HepG2 (cell line): ENCODE results near the gene GSTP1. TPM values are rescaled to one million over a fixed set of nuclear protein-coding genes. Genes with fewer than 3 reads are reported as not detected.

Source experiments
- ARNTL ChIP-seq: sonication (generic); formaldehyde crosslinking; IDR thresholded peaks from 2 replicates; pipeline ENCODE4 v1.4.0; 2020; ENCODE audit warnings: mild to moderate bottlenecking, missing genetic modification reagents
- ATF1 ChIP-seq: IDR thresholded peaks from 2 replicates; pipeline ENCODE4 v1.6.1; 2016; ENCODE audit warnings: mild to moderate bottlenecking, control low read depth
- CHD2 ChIP-seq: IDR thresholded peaks from 2 replicates; pipeline ENCODE4 v1.6.1; 2011; ENCODE audit warnings: low read depth, low read length, improper control_type of control experiment
- DNMT1 ChIP-seq: sonication (generic); formaldehyde crosslinking; IDR thresholded peaks from 2 replicates; pipeline ENCODE4 v1.5.1; 2020; ENCODE audit warnings: mild to moderate bottlenecking, missing genetic modification reagents
- EEA1 ChIP-seq: sonication (generic); formaldehyde crosslinking; IDR thresholded peaks from 2 replicates; pipeline ENCODE4 v1.5.1; 2020; ENCODE audit warnings: mild to moderate bottlenecking, missing genetic modification reagents, borderline replicate concordance
- GPN1 ChIP-seq: sonication (generic); formaldehyde crosslinking; IDR thresholded peaks from 2 replicates; pipeline ENCODE4 v1.5.1; 2020; ENCODE audit warnings: missing genetic modification reagents, borderline replicate concordance
- HDAC2 ChIP-seq: sonication (generic); formaldehyde crosslinking; IDR thresholded peaks from 2 replicates; pipeline ENCODE4 v1.4.0; 2020; ENCODE audit warnings: missing genetic modification reagents
- HIVEP1 ChIP-seq: sonication (generic); formaldehyde crosslinking; IDR thresholded peaks from 2 replicates; pipeline ENCODE4 v1.4.0; 2020; ENCODE audit warnings: mild to moderate bottlenecking, missing genetic modification reagents
- HOXA5 ChIP-seq: sonication (generic); formaldehyde crosslinking; IDR thresholded peaks from 2 replicates; pipeline ENCODE4 v1.4.0; 2020; ENCODE audit warnings: missing genetic modification reagents
- HOXD1 ChIP-seq: sonication (generic); formaldehyde crosslinking; IDR thresholded peaks from 2 replicates; pipeline ENCODE4 v1.5.0; 2020; ENCODE audit warnings: missing genetic modification reagents
- IRF2 ChIP-seq: IDR thresholded peaks from 2 replicates; pipeline ENCODE4 v1.6.1; 2018; ENCODE audit warnings: missing genetic modification reagents, missing compliant biosample characterization
- JDP2 ChIP-seq: sonication (generic); formaldehyde crosslinking; IDR thresholded peaks from 2 replicates; pipeline ENCODE4 v1.8.1; 2022; ENCODE audit warnings: missing genetic modification reagents, borderline replicate concordance
- MAFK ChIP-seq, 2 experiments: IDR thresholded peaks in 1 of 2; conservative IDR thresholded peaks in 1 of 2; 2 replicates each; pipeline ENCODE4 v1.6.1; 2011; ENCODE audit warnings: improper control_type of control experiment in 2 of 2, low read length in 2 of 2
- MEIS2 ChIP-seq: sonication (generic); formaldehyde crosslinking; IDR thresholded peaks from 2 replicates; pipeline ENCODE4 v1.9.0; 2021; ENCODE audit warnings: mild to moderate bottlenecking, missing genetic modification reagents
- MIXL1 ChIP-seq: IDR thresholded peaks from 2 replicates; pipeline ENCODE4 v1.6.1; 2016
- MYNN ChIP-seq: sonication (generic); formaldehyde crosslinking; IDR thresholded peaks from 2 replicates; pipeline ENCODE4 v1.4.0; 2020; ENCODE audit warnings: mild to moderate bottlenecking, low read depth, missing genetic modification reagents
- NAIF1 ChIP-seq: sonication (generic); formaldehyde crosslinking; IDR thresholded peaks from 2 replicates; pipeline ENCODE4 v1.5.0; 2020; ENCODE audit warnings: mild to moderate bottlenecking, missing genetic modification reagents, borderline replicate concordance
- NFATC3 ChIP-seq: sonication (generic); formaldehyde crosslinking; IDR thresholded peaks from 2 replicates; pipeline ENCODE4 v1.5.1; 2020; ENCODE audit warnings: mild to moderate bottlenecking, missing genetic modification reagents
- NFE2L1 ChIP-seq: sonication (generic); formaldehyde crosslinking; IDR thresholded peaks from 2 replicates; pipeline ENCODE4 v1.4.0; 2020; ENCODE audit warnings: missing genetic modification reagents, mild to moderate bottlenecking, borderline replicate concordance
- PHF20 ChIP-seq: sonication (generic); formaldehyde crosslinking; IDR thresholded peaks from 2 replicates; pipeline ENCODE4 v1.5.0; 2020; ENCODE audit warnings: mild to moderate bottlenecking, missing genetic modification reagents
- PHF21A ChIP-seq: sonication (generic); formaldehyde crosslinking; IDR thresholded peaks from 2 replicates; pipeline ENCODE4 v1.5.0; 2020; ENCODE audit warnings: mild to moderate bottlenecking, missing genetic modification reagents
- PPARG ChIP-seq: conservative IDR thresholded peaks from 2 replicates; pipeline ENCODE4 v1.6.1; 2016; ENCODE audit warnings: missing biosample characterization, missing genetic modification reagents
- SPEN ChIP-seq: sonication (generic); formaldehyde crosslinking; IDR thresholded peaks from 2 replicates; pipeline ENCODE4 v1.5.1; 2020; ENCODE audit warnings: low read depth, mild to moderate bottlenecking, missing genetic modification reagents
- STAG1 ChIP-seq: sonication (generic); formaldehyde crosslinking; IDR thresholded peaks from 2 replicates; pipeline ENCODE4 v1.4.0; 2020; ENCODE audit warnings: missing genetic modification reagents
- TCF12 ChIP-seq, 2 experiments: fragments of 450-650 bp in 1 of 2; sonication (generic) in 1 of 2; formaldehyde crosslinking in 1 of 2; IDR thresholded peaks; 2 replicates each; pipeline versions ENCODE4 v1.6.1 to v1.8.0; 2017 to 2022; ENCODE audit warnings: antibody characterized with exemption in 1 of 2, mild to moderate bottlenecking in 1 of 2, missing genetic modification reagents in 1 of 2, moderate library complexity in 1 of 2
- YEATS2 ChIP-seq: sonication (generic); formaldehyde crosslinking; IDR thresholded peaks from 2 replicates; pipeline ENCODE4 v1.4.0; 2020; ENCODE audit warnings: missing genetic modification reagents, borderline replicate concordance
- ZBTB38 ChIP-seq: sonication (generic); formaldehyde crosslinking; IDR thresholded peaks from 2 replicates; pipeline ENCODE4 v1.5.1; 2020; ENCODE audit warnings: mild to moderate bottlenecking, missing genetic modification reagents
- ZBTB8A ChIP-seq: sonication (generic); formaldehyde crosslinking; IDR thresholded peaks from 2 replicates; pipeline ENCODE4 v1.4.0; 2020; ENCODE audit warnings: mild to moderate bottlenecking, low read depth, missing genetic modification reagents, borderline replicate concordance
- ZIK1 ChIP-seq: sonication (generic); formaldehyde crosslinking; IDR thresholded peaks from 2 replicates; pipeline ENCODE4 v1.5.0; 2020; ENCODE audit warnings: mild to moderate bottlenecking, low read depth, missing genetic modification reagents, borderline replicate concordance
- ZNF230 ChIP-seq: sonication (generic); formaldehyde crosslinking; IDR thresholded peaks from 2 replicates; pipeline ENCODE4 v1.4.0; 2020; ENCODE audit warnings: mild to moderate bottlenecking, missing genetic modification reagents
- ZNF263 ChIP-seq: sonication (generic); formaldehyde crosslinking; IDR thresholded peaks from 2 replicates; pipeline ENCODE4 v1.4.0; 2020; ENCODE audit warnings: missing genetic modification reagents
- ZSCAN22 ChIP-seq: sonication (generic); formaldehyde crosslinking; IDR thresholded peaks from 2 replicates; pipeline ENCODE4 v1.4.0; 2020; ENCODE audit warnings: mild to moderate bottlenecking, missing genetic modification reagents
- polyA plus RNA-seq, 8 experiments: library from polyadenylated mRNA; depleted of rRNA in 3 of 8; stranded (reverse) in 7 of 8; unstranded in 1 of 8; fragments of >200 nt; fragmentation: Illumina TruSeq in 4 of 8; extraction: Trizol in 4 of 8; gene quantifications; 2 replicates each; pipeline versions ENCODE4 v1.2.1 to v1.2.3, GENCODE V29; 2011 to 2016; ENCODE audit warnings: low read depth in 4 of 8, missing spikeins in 1 of 8, mixed read lengths in 1 of 8; ENCODE audit not compliant: insufficient read depth in 1 of 8
- total RNA-seq, 5 experiments: library from RNA; depleted of rRNA; stranded (reverse); fragments of >200 nt; fragmentation: Illumina TruSeq; extraction: Trizol; gene quantifications; 2 replicates each; pipeline ENCODE4 v1.2.3, GENCODE V29; 2016; ENCODE audit warnings: low read depth in 1 of 5
- TF ChIP-seq, protein P1 (sequence below): sonication (generic); formaldehyde crosslinking; IDR thresholded peaks from 2 replicates; pipeline ENCODE4 v1.5.0; 2020; ENCODE audit warnings: missing genetic modification reagents, mild to moderate bottlenecking, borderline replicate concordance

GSTP1 gene
- total and polyA plus RNA-seq, 2 of the 13 experiments (the other 11 are each of a cell fraction or from before 2014, with no cell fraction given): not detected

- TF ChIP-seq MYNN (CRISPR knock-in tag) (peak; percentile 83; the same call in 1 of the 2 replicates), MEIS2 (0 out of 2 replicates have a peak, but pooled peaks have one; percentile 34), ATF1 (CRISPR knock-in tag) (no peak), ZNF263 (CRISPR knock-in tag) (peak; percentile 49; the same call in 1 of the 2 replicates), NFE2L1 (CRISPR knock-in tag) (no peak), PHF21A (CRISPR knock-in tag) (0 out of 2 replicates have a peak, but pooled peaks have one; percentile 60), MAFK (conservative IDR thresholded peaks at IDR 0.05 in 1 of 2, IDR thresholded peaks at IDR 0.05 in 1 of 2; ENCODE audit: low read length in 2 of 2) (no peak), ZIK1 (CRISPR knock-in tag) (peak; percentile 25), ZNF230 (CRISPR knock-in tag) (peak; percentile 95), SPEN (peak; percentile 34), NFATC3 (CRISPR knock-in tag) (no peak), PHF20 (CRISPR knock-in tag) (0 out of 2 replicates have a peak, but pooled peaks have one; percentile 49), JDP2 (no peak), PPARG (CRISPR knock-in tag) (0 out of 2 replicates have a peak, but pooled peaks have one; percentile 36), EEA1 (CRISPR knock-in tag) (0 out of 2 replicates have a peak, but pooled peaks have one; percentile 55), YEATS2 (CRISPR knock-in tag) (no peak), TCF12 (IDR thresholded peaks at IDR 0.05) (no peak), TCF12 (CRISPR knock-in tag; IDR thresholded peaks at IDR 0.05) (peak; percentile 34; the same call in 1 of the 2 replicates), HDAC2 (CRISPR knock-in tag) (peak; percentile 80), HOXA5 (CRISPR knock-in tag) (peak; percentile 82), STAG1 (CRISPR knock-in tag) (peak; percentile 65), MIXL1 (0 out of 2 replicates have a peak, but pooled peaks have one; percentile 33), ZBTB38 (CRISPR knock-in tag) (peak; percentile 41; the same call in 1 of the 2 replicates), CHD2 (0 out of 2 replicates have a peak, but pooled peaks have one; percentile 26), ZSCAN22 (CRISPR knock-in tag) (peak; percentile 56; the same call in 1 of the 2 replicates), NAIF1 (CRISPR knock-in tag) (no peak), HIVEP1 (CRISPR knock-in tag) (peak; percentile 81; the same call in 1 of the 2 replicates), HOXD1 (CRISPR knock-in tag) (0 out of 2 replicates have a peak, but pooled peaks have one; percentile 24), IRF2 (CRISPR knock-in tag) (no peak), ARNTL (CRISPR knock-in tag) (peak; percentile 50; the same call in 1 of the 2 replicates), DNMT1 (CRISPR knock-in tag) (no peak), ZBTB8A (no peak), GPN1 (CRISPR knock-in tag) (no peak)
- TF ChIP-seq, protein P1, sequence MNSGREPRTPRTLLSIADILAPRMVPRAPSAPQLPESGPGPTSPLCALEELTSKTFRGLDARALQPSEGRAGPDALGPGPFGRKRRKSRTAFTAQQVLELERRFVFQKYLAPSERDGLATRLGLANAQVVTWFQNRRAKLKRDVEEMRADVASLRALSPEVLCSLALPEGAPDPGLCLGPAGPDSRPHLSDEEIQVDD (CRISPR knock-in tag): no peak; the same call in 1 of the 2 replicates
These were observed 46.0 kb downstream of the GSTP1 start, which contains the start of gene NUDT8 (continued) for GRCh38 chr11:67629386-67630227.
